ENCODE measurements around the gene ADAMTS4.

- TF ChIP-seq, protein P1, sequence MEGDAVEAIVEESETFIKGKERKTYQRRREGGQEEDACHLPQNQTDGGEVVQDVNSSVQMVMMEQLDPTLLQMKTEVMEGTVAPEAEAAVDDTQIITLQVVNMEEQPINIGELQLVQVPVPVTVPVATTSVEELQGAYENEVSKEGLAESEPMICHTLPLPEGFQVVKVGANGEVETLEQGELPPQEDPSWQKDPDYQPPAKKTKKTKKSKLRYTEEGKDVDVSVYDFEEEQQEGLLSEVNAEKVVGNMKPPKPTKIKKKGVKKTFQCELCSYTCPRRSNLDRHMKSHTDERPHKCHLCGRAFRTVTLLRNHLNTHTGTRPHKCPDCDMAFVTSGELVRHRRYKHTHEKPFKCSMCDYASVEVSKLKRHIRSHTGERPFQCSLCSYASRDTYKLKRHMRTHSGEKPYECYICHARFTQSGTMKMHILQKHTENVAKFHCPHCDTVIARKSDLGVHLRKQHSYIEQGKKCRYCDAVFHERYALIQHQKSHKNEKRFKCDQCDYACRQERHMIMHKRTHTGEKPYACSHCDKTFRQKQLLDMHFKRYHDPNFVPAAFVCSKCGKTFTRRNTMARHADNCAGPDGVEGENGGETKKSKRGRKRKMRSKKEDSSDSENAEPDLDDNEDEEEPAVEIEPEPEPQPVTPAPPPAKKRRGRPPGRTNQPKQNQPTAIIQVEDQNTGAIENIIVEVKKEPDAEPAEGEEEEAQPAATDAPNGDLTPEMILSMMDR (IDR thresholded peaks at IDR 0.05), result no peak
- no peak for TF ChIP-seq POLR2A (IDR thresholded peaks at IDR 0.05)
Measured at GRCh38 chr1:161217831-161218230, 19.0 kb upstream of the ADAMTS4 start.
